Keratinocyte (primary cell): ENCODE results near the gene DMXL1.

Experiments used
- EZH2 ChIP-seq: IDR thresholded peaks from one replicate; pipeline ENCODE4 v1.6.1; 2012; ENCODE audit warnings: inconsistent platforms, mild to moderate bottlenecking, low read length, moderate library complexity
- TF ChIP-seq, protein P1 (sequence below), 3 experiments: IDR thresholded peaks in 1 of 3; conservative IDR thresholded peaks in 1 of 3; optimal IDR thresholded peaks in 1 of 3; 2 replicates in 2 of 3; 3 replicates in 1 of 3; pipeline versions ENCODE3 to v1.5.1; 2011; ENCODE audit warnings: low read length in 3 of 3, mild to moderate bottlenecking in 3 of 3, moderate library complexity in 2 of 3, control low read depth in 1 of 3, inconsistent platforms in 1 of 3; ENCODE audit not compliant: insufficient read depth in 2 of 3; ENCODE audit errors: extremely low read depth in 1 of 3

GRCh38 chr5:119171686-119172085 lies 100.8 kb downstream of the DMXL1 start:
- TF ChIP-seq, protein P1, sequence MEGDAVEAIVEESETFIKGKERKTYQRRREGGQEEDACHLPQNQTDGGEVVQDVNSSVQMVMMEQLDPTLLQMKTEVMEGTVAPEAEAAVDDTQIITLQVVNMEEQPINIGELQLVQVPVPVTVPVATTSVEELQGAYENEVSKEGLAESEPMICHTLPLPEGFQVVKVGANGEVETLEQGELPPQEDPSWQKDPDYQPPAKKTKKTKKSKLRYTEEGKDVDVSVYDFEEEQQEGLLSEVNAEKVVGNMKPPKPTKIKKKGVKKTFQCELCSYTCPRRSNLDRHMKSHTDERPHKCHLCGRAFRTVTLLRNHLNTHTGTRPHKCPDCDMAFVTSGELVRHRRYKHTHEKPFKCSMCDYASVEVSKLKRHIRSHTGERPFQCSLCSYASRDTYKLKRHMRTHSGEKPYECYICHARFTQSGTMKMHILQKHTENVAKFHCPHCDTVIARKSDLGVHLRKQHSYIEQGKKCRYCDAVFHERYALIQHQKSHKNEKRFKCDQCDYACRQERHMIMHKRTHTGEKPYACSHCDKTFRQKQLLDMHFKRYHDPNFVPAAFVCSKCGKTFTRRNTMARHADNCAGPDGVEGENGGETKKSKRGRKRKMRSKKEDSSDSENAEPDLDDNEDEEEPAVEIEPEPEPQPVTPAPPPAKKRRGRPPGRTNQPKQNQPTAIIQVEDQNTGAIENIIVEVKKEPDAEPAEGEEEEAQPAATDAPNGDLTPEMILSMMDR (optimal IDR thresholded peaks at IDR 0.05 in 1 of 3, IDR thresholded peaks at IDR 0.05 in 1 of 3, conservative IDR thresholded peaks at IDR 0.05 in 1 of 3; ENCODE audit: extremely low read depth in 1 of 3, insufficient read depth in 2 of 3, low read length in 3 of 3) = no peak
- TF ChIP-seq EZH2 = no peak
